Right renal pelvis (tissue), 4 donors: ENCODE results near the gene FTSJ1. TPM values are rescaled to one million over a fixed set of nuclear protein-coding genes. Genes with fewer than 3 reads are reported as not detected.
"Not testable (repeated sequence)": the region's sequence is repeated elsewhere in the genome, so short reads cannot be mapped to it uniquely, and the experiment has no call there.

Source experiments
- DNase-seq, 4 donors: peaks; one replicate each; pipeline ENCODE4 v3.0.0-alpha.2; 2013; ENCODE audit warnings: low read depth in 4 of 4, low spot score in 3 of 4, missing footprints in 1 of 4
- polyA plus RNA-seq, 4 donors: library from polyadenylated mRNA; unstranded; fragments of 120-200 nt; gene quantifications; one replicate each; pipeline ENCODE4 v1.2.1, GENCODE V29; 2013; ENCODE audit not compliant: insufficient read length in 4 of 4

FTSJ1 gene, protein sequence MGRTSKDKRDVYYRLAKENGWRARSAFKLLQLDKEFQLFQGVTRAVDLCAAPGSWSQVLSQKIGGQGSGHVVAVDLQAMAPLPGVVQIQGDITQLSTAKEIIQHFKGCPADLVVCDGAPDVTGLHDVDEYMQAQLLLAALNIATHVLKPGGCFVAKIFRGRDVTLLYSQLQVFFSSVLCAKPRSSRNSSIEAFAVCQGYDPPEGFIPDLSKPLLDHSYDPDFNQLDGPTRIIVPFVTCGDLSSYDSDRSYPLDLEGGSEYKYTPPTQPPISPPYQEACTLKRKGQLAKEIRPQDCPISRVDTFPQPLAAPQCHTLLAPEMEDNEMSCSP
- 10 to 100 TPM; 35.1 to 39.5 (median 36.3) TPM for polyA plus RNA-seq

DNA sequence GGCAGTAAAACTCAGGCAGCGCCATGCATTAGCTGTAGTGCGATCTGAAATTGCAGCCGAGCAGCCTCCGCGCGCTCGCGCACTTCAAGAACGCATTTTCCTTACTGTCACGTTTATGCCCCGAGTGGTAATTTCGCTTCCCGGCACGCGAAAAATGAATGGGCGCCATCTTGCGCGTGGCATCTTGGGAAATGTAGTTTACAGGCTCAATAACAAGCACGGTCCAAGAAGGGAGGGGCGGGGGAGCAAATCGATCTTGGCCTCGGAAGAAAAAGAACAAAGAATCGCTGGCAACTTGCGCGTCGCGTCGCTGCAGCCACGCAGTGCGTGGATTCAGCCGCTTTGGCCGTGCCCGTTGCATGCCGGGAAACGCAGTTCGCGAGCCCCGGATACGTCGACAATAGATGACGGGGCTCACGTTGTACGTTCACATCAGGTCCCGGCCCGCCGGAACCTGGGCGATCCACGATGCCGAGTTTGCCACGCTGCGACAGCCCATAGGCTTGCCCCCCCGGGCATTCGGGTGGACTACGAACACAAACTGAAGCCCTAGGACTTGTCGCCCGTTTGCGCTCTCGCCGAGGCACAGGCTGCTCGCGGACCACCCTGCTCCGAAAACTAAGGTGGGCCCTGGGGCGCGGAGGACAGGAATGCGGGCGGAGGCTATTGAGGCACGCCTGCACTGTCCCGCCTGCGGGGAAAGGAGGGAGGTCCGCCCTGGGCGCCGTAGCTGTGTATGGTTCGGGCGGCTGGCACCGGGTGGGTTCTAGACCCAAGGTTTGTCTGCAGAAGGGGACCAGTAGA lies at the start of gene FTSJ1:
Gene FTSJ1 (plus strand): TSS at position 426 of the 804 bp plus-strand sequence. CDS start 1,849 bp downstream, outside the sequence.
- DNase-seq: peak; percentile 54 to 67 (median 60)

DNA sequence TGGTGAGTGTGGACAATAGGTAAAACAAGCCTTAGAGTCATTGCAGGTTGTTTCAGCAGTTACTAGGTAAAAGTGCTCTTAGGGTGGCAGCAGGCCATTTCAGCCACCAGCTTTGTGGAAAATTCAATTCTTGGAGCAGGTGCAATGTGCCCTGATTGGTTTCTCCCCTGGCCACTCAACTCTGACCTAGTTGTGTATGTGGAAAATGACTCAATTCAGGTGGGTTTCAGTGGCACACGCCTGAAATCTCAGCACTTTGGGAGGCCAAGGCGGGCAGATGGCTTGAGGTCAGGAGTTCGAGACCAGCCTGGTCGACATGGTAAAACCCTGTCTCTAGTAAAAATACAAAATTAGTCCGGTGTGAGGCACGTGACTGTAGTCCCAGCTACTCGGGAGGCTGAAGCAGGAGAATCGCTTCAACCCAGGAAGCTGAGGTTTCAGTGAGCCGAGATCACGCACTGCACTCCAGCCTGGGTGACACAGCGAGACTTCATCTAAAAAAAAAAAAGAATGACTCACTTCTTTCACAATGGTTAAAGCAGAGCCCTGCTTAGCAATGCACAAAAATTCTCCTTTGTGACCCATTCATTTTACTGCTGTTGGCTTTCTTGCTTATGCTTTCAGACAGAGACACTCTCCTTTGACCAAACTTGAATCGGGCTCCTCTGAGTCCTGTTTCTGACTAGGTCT lies 48.8 kb upstream of the FTSJ1 start:
- DNase-seq: not testable (repeated sequence)

DNA sequence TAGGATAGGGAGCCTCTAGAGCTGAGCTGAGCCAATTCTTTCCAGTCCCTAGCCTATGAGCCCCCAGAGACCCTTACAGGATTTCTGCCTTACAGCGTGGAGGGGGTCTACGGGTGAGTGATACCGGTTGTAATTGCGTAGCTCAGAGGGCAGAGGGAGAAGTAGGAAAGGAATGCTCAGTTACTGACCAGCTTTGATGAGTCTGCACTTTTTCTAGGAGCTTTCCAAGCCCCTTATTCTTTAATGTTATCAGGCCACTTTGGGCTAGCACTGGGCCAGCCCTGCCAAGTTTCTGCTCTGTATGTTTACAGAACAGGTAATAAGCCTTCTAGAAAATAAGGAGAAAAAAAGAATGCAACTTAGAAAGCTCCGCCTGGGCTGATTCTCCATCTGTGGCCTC lies 46.4 kb upstream of the FTSJ1 start:
- DNase-seq: not testable (repeated sequence)

DNA sequence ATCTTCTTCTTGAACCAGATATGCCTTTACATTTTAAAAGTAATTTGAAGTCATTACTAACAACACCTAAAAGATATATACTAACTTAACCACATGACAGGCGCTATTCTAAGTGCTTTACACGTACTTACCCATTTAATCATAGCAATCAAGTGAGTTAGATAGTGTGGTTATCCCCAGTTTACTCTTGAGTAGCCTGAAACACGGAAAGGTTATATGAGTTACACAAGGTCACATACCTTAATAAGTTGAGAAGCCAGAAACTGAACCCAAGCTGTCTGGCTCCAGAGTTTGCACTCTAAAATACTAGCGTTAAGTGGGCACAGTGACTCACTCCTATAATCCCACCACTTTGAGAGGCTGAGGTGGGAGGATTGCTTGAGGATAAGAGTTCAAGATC lies 45.8 kb upstream of the FTSJ1 start:
- not testable (repeated sequence) for DNase-seq

DNA sequence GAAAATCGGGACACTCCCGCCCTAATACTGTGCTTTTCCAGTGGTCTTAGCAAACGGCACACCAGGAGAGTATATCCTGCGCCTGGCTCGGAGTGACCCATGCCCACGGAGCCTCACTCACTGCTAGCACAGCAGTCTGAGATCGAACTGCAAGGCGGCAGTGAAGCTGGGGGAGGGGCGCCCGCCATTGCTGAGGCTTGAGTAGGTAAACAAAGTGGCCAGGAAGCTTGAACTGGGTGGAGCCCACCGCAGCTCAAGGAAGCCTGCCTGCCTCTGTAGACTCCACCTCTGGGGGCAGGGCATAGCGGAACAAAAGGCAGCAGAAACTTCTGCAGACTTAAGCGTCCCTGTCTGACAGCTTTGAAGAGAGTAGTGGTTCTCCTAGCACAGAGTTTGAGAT lies 42.3 kb upstream of the FTSJ1 start:
- not testable (repeated sequence) for DNase-seq

DNA sequence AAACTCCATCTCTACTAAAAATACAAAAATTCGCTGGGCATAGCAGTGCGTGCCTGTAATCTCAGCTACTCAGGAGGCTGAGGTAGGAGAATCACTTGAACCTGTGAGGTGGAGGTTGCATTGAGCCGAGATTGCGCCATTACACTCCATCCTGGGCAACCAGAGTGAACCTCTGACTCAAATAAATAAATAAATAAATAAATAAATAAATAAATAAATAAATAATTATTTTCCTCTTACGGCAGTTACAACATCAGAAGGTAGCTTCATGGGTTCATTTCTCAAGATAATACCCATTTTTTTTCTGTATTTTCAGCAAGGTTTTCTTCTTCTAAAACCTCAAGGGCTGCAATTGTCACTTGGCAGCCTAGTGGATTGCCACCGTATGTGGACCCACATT lies 28.8 kb upstream of the FTSJ1 start:
- DNase-seq: not testable (repeated sequence)

DNA sequence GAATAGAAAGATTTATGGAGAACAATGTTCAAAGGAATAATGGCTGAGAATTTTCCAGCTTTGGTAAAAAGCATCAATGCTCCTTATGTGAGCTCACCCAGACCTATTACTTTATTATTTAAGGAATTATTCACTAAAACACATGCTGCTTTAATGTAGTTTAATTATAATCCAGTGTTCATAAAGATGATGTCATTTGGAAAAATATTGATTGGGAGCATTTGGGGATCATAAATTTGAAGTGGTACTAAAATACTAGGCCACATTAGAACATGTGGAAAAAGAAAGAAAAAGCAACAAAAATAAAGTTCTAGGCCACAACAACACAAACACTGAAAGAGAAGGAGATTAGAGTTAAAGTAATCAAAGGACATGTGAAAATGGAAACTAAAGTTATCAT lies 25.9 kb upstream of the FTSJ1 start:
- no peak for DNase-seq

DNA sequence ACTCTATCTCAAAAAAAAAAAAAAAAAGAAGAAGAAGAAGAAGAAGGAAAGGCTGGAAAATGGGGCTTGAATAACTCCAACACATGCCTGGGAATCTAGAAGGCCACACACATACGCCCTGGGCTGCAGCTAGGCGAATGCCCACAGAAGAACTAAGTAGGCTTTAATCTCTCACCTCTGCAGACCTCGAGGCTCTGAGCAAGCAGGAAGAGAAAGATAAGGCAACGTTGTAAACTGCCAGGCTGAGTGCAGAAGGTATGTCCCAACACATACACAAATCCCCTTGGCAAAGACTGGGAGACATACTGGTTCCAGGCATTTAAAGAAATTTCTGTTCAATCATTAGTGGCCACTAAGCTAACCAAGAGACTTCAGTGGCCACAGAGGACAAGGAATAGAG lies 24.3 kb upstream of the FTSJ1 start:
- DNase-seq: no peak

DNA sequence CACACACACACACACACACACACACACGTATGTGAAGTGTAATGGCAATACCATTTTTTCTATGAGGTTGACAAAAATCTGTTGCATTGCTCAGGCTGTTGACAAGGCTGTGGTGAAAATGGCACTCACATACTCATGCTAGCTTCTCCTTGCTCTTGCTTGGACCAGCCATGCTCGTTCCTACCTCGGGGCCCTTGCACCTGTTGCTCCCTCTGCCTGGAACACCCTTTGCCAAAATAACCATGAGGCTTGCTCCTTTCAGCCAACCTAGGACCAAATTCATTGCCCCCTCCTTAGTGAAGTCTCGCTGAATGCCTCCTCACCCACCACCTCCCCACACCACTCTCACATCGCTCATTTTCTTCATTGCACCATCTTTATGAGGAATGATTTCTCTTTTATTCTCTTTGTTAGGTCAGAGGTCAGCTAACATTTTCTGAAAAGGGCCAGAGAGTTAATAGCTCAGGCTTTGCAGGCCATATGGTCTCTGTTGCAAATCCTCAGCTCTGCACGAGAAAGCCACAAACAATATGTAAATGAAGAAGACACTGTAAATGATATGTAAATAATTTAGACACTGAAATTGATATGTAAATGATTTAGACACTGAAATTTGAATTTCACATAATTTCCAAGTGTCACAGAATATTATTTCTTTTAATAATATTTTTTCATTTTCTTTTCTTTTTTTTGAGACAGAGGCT lies 19.2 kb upstream of the FTSJ1 start:
- DNase-seq: no peak

DNA sequence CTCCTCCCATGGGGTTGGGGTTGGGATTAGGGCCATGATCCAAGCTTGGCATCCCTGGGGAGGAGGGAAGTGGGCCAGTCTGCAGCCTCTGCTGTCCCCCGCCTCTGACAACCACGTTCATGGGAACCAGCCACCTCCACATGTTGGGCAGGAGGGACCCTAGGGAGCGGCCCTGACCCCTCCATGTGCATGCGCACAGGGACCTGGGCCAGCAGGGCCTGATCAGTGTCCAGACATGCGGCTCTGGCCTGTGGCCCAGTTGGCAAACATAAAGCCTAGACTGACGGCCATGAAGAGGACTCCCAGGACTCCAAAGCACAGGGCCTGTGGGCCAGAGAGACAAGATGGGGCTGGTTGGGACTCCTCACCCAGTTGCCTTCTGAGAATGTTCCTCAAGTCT lies 17.3 kb upstream of the FTSJ1 start:
- DNase-seq: no peak

DNA sequence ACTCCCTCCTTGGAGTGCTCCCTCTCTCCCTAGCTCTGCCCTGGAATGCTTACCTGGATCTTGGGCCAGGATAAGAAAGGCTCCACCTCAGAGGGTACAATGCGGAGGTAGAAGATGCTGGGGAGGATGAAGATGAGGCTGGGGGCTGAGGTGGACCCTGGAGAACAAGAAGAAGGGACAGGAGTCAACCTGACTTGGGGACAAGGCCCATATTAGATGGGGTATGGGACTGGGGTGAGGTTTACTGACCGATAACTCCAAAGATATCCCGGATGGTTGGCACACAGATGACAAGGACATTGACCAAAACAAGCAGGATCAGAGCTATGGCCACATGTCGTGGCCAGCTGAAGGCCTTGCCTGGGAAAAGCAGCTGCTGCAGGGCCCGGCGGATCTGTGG lies 16.5 kb upstream of the FTSJ1 start:
- DNase-seq: no peak

DNA sequence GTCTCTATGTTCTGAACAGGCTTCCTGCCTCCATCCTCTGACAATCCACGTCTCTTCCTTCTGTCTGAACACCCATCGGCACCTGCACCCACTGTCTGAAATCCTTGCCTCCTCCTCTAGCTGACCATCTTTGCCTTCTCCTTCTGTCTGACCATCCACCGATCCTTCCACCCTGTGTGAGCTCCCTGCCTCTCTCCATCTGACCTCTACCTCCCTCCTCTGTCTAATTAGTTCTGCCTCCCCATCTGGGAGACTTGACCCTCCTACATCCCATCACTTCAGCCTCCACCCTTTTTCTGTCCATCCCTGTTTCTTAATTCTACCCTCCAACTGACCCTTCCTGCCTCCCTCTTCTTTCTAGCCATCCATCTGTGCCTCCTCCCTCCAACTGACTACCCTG lies 16.0 kb upstream of the FTSJ1 start:
- DNase-seq: no peak

DNA sequence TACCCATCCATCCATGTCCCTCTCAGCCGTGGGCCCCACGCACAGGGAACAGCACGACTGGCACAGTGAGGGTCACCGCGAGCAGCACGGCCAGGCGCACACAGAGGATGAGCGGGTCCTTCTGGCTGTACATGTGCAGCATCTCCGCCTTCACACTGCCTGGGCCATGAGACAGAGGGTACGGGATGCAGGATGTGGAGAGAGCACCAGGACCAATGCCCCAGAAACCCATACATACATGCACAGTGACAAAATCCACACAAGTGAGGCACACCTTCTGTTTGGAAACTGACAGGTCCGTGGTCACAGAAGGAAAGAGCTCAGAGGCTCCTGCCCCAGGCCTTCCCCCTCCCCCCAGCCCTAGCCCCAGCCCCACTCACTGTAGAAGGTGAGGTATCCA lies 15.4 kb upstream of the FTSJ1 start:
- no peak for DNase-seq

DNA sequence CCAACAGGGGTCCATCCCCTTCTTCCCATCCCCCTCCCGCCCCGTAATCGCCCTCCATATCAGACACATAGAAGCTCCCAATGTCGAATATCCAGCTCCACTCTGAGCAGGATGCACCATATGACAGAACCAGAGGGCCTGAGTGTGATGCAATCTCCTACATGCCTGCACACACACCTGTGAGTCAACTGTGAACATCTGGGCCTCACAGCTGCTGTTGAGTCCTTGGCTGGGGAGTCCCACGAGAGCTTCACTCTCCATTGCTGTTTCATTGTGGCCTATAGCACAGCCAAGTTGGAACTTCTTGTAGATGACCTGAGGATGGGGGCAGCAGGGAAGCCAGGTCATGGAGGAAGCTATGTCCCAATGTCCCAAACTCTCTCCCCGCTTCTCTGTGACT lies 14.2 kb upstream of the FTSJ1 start:
- DNase-seq: no peak

DNA sequence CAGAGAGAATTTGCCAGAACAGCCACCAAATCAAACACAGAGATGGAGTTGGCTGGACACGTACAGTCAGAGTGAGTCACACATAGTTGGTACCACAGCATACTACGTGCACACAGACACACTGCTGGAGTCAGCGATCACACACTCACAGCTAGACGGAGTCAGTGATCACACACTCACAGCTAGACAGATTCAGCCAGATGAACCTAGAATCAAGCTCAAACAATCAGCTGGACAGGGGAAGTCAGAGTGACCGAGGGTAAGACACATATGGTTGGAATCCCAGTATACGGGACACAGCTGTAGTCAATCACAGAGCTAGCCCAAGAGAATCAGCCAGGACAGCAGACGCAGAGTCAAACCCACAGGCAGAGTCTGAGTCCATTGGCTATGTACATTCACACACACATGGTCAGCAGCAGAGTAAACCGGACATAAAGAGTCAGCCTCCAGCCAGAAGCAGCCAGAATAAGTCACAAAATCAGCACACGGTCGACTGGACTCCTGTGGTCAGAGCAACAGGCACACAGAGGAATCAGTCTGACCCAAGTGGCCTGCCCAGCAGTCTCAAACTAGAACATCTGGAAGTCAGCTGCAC lies 10.6 kb upstream of the FTSJ1 start:
- no peak for DNase-seq

DNA sequence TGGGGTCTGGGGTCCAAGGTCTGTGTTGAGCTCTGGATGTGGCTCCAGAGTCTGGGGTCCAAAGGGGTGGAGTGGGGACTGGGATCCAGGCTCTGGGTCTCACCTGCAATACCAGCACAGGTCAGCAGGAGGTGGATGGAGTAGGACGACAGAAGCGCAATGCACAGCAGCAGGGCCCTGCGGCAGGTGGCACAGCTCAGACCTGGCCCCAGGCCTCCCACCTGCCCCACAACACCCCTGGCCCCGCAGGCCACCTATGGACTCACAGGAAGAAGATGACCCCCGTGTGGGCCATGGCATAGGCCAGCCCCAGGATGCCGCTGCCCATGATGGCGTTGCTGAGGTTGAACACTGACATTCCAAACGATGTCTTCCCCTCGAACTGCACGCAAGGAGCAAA lies 9.3 kb upstream of the FTSJ1 start:
- no peak for DNase-seq

DNA sequence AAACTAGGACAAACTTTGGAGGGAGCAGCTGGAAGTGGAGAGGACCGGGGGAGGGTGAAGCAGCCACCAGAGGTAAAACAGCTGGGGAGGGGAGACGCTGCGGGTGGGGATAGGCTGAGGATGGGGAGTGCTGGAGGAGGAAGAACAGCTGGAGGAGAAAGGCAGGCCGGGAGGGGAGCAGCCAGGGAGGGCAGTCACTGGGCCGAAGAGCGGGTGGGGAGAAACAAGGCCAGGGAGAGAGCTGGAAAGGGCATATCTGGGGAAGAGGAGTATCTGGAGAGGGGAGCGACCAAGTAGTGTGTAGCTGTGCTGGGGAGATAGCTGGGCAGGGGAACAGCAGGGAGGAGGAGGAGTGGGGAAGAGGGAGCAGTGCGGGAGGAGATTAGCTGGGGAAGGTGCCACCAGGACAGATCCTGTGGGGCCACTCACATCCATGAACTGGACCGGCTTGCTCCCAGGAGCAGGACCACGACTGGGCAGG lies 8.7 kb upstream of the FTSJ1 start:
- DNase-seq: no peak

DNA sequence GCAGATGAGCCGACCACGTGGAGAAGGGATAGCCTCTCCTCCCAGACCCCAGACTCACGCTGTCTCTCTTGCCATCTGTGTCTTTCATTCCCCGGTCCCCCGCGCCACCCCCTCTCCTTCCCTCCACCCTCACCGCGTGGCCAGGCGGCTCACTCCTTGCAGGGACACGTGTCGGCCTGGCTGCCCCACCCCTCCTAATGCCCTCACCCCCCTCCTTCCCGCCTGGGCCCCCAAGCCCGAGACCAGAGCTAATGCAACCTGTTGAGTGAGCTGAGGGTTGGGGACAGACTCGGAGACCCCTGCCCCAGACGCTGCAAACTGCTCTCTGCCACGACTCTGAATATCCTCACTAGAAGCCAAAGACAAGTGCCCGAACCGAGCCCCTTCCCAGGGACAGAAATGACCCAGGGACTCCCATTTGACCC lies 7.7 kb upstream of the FTSJ1 start:
- no peak for DNase-seq

DNA sequence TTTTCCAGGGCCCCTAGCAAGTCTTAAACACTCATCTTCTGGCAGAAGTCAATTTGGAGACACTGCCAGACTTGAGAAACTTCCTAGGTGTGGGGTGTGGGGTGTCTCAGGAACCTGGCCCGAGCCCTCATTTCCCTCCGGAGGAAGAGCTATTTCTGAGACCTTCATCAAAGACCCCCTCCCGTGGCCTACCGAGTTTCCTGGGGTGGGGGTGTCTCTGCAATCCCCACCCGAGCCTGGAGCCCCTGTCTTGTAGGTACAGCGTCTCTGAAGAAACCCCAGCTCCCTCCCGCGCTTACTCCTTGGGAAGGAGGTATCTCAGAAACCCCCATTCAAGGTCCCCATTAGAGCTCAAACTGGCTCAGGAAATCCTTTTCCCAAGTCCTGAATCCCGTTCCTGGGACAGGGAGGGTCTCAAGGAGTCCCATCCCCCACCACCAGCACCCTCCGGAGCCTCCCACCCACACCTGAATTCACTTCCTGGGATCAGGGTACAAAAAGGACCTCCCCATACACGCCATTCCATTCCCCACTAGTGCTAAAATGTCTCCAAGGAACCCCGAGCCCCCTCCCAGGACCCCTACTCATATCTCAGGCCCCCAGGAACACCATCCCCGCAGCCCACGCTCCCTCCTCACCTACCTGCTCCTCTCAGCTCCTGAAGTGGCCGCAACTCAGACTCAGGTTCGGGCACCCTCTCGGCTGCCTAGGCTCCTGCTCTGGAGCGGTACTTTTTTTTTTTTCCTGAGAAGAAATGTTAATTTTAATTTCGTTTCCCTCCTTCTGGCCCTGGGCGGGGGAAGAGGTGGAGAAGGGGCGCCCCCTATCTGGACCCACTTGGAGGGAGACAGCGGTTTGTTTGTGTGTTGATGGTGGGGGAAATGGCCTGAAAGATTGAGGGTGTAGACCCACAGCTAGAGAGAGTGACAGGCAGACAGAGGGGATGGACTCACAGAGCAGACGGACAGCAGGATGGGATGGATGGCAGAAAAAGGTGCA lies 7.0 kb upstream of the FTSJ1 start:
- no peak for DNase-seq
